Panc1 (cell line): ENCODE data around the gene AGRN. TPM values are rescaled to one million over a fixed set of nuclear protein-coding genes. Genes with fewer than 3 reads are reported as not detected.
A peak's percentile ranks its signal among the peaks of the same experiment; 100 is the strongest.
"Not testable (repeated sequence)": the region's sequence is repeated elsewhere in the genome, so short reads cannot be mapped to it uniquely, and the experiment has no call there.

Experiments used
- ATAC-seq: fragments of 200-7000 bp; cut with Tn5 transposase; 2 replicates; pipeline ENCODE4 v1.9.1; 2020; ENCODE audit warnings: mild to moderate bottlenecking, moderate library complexity
- BruUV-seq: library from RNA; stranded (reverse); fragments of 400-500 nt; replicated peaks from 2 replicates; lab custom pipeline; 2021; lab: Mats Ljungman, UMichigan
- CTCF ChIA-PET: fragments of 300-600 bp; sonication (Branson Sonifier 250); formaldehyde crosslinking; loops from one replicate; lab custom pipeline; 2022; ENCODE audit warnings: antibody characterized with exemption; lab: Charles Lee
- POLR2A ChIA-PET: fragments of 300-600 bp; sonication (Branson Sonifier 250); formaldehyde crosslinking; loops from one replicate; lab custom pipeline; 2022; ENCODE audit warnings: antibody characterized with exemption; lab: Charles Lee
- DNase-seq: peaks from one replicate; pipeline ENCODE4 v3.0.0-alpha.2; 2010; ENCODE audit warnings: low read depth, low spot score
- H3K27ac ChIP-seq: 2 replicates; pipeline ENCODE4 v1.5.1; 2011; ENCODE audit warnings: mild to moderate bottlenecking, low read length, inconsistent platforms
- H3K27me3 ChIP-seq: fragments of 200-500 bp; sonication (Bioruptor generic); 2 replicates; pipeline ENCODE4 v1.6.0; 2014; ENCODE audit warnings: low read length, inconsistent platforms; ENCODE audit not compliant: control insufficient read depth, insufficient read depth
- H3K36me3 ChIP-seq: fragments of 200-500 bp; sonication (Bioruptor generic); 2 replicates; pipeline ENCODE4 v1.5.1; 2014; ENCODE audit warnings: inconsistent platforms, mild to moderate bottlenecking, low read length, moderate library complexity; ENCODE audit not compliant: control insufficient read depth, insufficient read depth
- H3K4me1 ChIP-seq: 2 replicates; pipeline ENCODE4 v1.5.1; 2011; ENCODE audit warnings: inconsistent platforms, mild to moderate bottlenecking, low read length, moderate library complexity; ENCODE audit not compliant: control insufficient read depth, insufficient read depth
- H3K4me3 ChIP-seq, 2 experiments: 2 replicates each; pipeline ENCODE4 v1.5.1; 2011 to 2012; ENCODE audit warnings: low read depth in 2 of 2, low read length in 2 of 2, mild to moderate bottlenecking in 2 of 2, inconsistent platforms in 1 of 2, moderate library complexity in 1 of 2
- H3K9me3 ChIP-seq: fragments of 200-500 bp; sonication (Bioruptor generic); 2 replicates; pipeline ENCODE4 v1.5.1; 2014; ENCODE audit warnings: low read depth, mild to moderate bottlenecking, inconsistent platforms, low read length, moderate library complexity; ENCODE audit not compliant: control insufficient read depth, insufficient read depth
- POLR2AphosphoS5 ChIP-seq: IDR thresholded peaks from 2 replicates; pipeline ENCODE4 v1.6.1; 2012; ENCODE audit warnings: mild to moderate bottlenecking, low read depth, low read length, moderate library complexity
- SIN3A ChIP-seq: IDR thresholded peaks from 2 replicates; pipeline ENCODE4 v1.6.1; 2012; ENCODE audit warnings: low read depth, mild to moderate bottlenecking, low read length, moderate library complexity, borderline replicate concordance; ENCODE audit not compliant: insufficient read depth
- TCF7L2 ChIP-seq: IDR thresholded peaks from 2 replicates; pipeline ENCODE4 v1.6.1; 2011; ENCODE audit warnings: mild to moderate bottlenecking, low read depth, low read length, inconsistent platforms
- in situ Hi-C: cut with HindIII; loops from 2 replicates; pipeline ENCODE4 v1.10.0; 2016; ENCODE audit warnings: low sequenced_read_pairs, low pct_unique_long_range_greater_than_20kb
- intact Hi-C: fragments of 100-400 bp; cut with micrococcal nuclease; formaldehyde crosslinking; loops from one replicate; pipeline ENCODE4 v1.10.0; 2022; ENCODE audit not compliant: unreplicated experiment
- total RNA-seq: library from RNA; stranded (reverse); gene quantifications from one replicate; pipeline ENCODE4 v1.2.1, GENCODE V29; 2021; ENCODE audit not compliant: unreplicated experiment
- TF ChIP-seq, protein P1 (sequence below): fragments of 450-650 bp; IDR thresholded peaks from 2 replicates; pipeline ENCODE4 v1.5.1; 2017; ENCODE audit warnings: mild to moderate bottlenecking
- TF ChIP-seq, protein P2 (sequence below), 2 experiments: IDR thresholded peaks; 2 replicates each; pipeline ENCODE4 v1.6.1; 2011 to 2012; ENCODE audit warnings: low read depth in 2 of 2, control low read depth in 1 of 2, low read length in 1 of 2, mild to moderate bottlenecking in 1 of 2, moderate library complexity in 1 of 2; ENCODE audit not compliant: insufficient read depth in 1 of 2

AGRN gene
- total RNA-seq, 1 experiment from 2014 or later = 153 TPM

DNA sequence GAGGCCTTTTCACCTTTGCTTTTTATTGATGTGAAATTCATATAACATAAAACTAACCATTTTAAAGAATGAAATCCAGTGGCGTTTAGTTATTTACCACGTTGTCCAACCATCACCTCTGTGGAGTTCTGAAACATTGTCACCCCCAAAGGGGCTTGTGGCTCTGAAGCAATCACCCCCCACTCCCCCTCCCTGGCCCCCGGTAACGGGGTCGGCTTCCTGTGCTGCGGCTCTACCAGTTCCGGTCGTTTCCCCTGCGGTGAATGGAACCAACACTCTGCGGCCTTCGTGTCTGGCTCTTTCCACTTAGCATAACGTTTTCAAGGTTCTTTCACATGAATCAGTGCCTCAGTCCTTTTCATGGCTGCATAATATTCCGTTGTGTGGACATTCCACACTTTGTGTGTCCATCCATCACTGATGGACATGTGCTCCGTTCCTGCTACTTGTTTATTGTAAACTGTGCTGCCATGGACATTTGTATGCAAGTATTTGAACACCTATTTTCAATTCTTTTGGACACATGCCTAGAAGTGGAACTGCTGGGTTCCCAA, 8.4 kb upstream of the AGRN start:
- Histone ChIP-seq H3K9me3 (no peaks in the 10 kb centered on the region), H3K4me3 (no peak overlapping the region), H3K27ac (no peak overlapping the region), H3K4me1 (peaks cover 10% of the 10 kb centered on the region), H3K36me3 (no peaks in the 10 kb centered on the region; the same call in 1 of the 2 replicates), H3K27me3 (no peaks in the 10 kb centered on the region)
- DNase-seq = no peak
- BruUV-seq = no TSS peak
- in situ Hi-C loops (no loop called here), intact Hi-C loops (loop anchor here (10.0 kb wide), 1 partner anchor 53 kb away; no protein-coding TSS in a partner anchor)
- TF ChIP-seq POLR2AphosphoS5 (no peak), TCF7L2 (no peak), SIN3A (no peak)
- TF ChIP-seq, protein P1, sequence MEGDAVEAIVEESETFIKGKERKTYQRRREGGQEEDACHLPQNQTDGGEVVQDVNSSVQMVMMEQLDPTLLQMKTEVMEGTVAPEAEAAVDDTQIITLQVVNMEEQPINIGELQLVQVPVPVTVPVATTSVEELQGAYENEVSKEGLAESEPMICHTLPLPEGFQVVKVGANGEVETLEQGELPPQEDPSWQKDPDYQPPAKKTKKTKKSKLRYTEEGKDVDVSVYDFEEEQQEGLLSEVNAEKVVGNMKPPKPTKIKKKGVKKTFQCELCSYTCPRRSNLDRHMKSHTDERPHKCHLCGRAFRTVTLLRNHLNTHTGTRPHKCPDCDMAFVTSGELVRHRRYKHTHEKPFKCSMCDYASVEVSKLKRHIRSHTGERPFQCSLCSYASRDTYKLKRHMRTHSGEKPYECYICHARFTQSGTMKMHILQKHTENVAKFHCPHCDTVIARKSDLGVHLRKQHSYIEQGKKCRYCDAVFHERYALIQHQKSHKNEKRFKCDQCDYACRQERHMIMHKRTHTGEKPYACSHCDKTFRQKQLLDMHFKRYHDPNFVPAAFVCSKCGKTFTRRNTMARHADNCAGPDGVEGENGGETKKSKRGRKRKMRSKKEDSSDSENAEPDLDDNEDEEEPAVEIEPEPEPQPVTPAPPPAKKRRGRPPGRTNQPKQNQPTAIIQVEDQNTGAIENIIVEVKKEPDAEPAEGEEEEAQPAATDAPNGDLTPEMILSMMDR = no peak
- TF ChIP-seq, protein P2, sequence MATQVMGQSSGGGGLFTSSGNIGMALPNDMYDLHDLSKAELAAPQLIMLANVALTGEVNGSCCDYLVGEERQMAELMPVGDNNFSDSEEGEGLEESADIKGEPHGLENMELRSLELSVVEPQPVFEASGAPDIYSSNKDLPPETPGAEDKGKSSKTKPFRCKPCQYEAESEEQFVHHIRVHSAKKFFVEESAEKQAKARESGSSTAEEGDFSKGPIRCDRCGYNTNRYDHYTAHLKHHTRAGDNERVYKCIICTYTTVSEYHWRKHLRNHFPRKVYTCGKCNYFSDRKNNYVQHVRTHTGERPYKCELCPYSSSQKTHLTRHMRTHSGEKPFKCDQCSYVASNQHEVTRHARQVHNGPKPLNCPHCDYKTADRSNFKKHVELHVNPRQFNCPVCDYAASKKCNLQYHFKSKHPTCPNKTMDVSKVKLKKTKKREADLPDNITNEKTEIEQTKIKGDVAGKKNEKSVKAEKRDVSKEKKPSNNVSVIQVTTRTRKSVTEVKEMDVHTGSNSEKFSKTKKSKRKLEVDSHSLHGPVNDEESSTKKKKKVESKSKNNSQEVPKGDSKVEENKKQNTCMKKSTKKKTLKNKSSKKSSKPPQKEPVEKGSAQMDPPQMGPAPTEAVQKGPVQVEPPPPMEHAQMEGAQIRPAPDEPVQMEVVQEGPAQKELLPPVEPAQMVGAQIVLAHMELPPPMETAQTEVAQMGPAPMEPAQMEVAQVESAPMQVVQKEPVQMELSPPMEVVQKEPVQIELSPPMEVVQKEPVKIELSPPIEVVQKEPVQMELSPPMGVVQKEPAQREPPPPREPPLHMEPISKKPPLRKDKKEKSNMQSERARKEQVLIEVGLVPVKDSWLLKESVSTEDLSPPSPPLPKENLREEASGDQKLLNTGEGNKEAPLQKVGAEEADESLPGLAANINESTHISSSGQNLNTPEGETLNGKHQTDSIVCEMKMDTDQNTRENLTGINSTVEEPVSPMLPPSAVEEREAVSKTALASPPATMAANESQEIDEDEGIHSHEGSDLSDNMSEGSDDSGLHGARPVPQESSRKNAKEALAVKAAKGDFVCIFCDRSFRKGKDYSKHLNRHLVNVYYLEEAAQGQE (IDR thresholded peaks at IDR 0.05; ENCODE audit: insufficient read depth in 1 of 2, low read depth in 2 of 2, low read length in 1 of 2) = no peak
- POLR2A ChIA-PET = no interaction called here
- ATAC-seq = no peak
- CTCF ChIA-PET = no interaction called here

DNA sequence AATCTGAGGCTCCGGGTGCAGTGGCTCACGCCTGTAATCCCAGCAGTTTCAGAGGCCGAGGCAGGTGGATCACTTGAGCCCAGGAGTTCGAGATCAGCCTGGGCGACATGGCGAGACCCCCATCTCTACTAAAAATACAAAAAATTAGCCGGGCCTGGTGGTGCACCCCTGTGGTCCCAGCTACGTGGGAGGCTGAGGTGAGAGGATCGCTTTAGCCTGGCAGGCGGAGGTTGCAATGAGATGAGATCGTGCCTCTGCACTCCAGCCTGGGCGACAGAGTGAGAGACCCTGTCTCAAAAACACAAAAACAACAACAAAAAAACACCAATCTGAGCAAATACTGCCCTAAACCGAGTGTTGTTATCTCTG, 7.2 kb upstream of the AGRN start:
- H3K36me3 ChIP-seq, ATAC-seq, H3K27me3 ChIP-seq, BruUV-seq, H3K9me3 ChIP-seq, POLR2A ChIA-PET, in situ Hi-C loops, DNase-seq: not testable (repeated sequence)
- Histone ChIP-seq H3K4me3 (peak overlapping the region; percentile 66 to 83), H3K27ac (peak overlapping the region; percentile 87), H3K4me1 (peaks cover 10% of the 10 kb centered on the region)
- intact Hi-C loops = loop anchor here (10.0 kb wide), 1 partner anchor 52 kb away; no protein-coding TSS in a partner anchor
- CTCF ChIA-PET = interaction anchor here (0.7 kb wide), 1 partner anchor 50 kb away, joined by 3 read pairs; no protein-coding TSS in a partner anchor
